Measurements from ENCODE around the gene RFC4. TPM values are rescaled to one million over a fixed set of nuclear protein-coding genes. Genes with fewer than 3 reads are reported as not detected.

RFC4 gene
- total RNA-seq, 1 donor from 2014 or later: 13.1 TPM

DNA sequence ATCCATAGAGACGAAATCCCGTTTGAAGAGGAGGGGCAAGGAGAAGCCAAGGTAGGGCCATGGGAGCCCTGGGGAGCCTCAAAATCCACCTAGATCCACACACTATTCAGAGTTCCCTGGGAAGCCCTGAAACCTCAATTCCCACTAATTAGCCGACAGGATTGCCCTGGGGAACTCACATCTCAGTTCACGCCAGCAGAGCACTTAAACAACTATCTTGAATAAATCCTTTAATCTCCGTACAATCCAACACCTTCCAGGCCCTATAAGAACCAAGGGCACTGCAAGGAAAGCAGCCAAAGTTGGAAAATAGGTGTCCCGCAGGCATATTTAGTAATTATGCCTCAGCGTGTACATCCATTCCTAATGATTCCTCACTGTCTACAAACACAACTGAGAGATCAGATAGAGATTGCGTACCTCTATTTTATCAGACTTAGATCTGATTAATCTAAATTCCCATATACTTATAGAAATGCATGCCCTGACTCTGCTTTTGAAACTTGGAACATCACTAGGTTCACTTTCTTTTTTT, 48.5 kb downstream of the RFC4 start:
- H3K36me3 ChIP-seq (ENCODE audit: insufficient read depth, low read length): no peaks in the 10 kb centered on the region
- no peak for TF ChIP-seq EZH2 (IDR thresholded peaks at IDR 0.05; ENCODE audit: insufficient read depth, low read length)
- TF ChIP-seq, protein P1, sequence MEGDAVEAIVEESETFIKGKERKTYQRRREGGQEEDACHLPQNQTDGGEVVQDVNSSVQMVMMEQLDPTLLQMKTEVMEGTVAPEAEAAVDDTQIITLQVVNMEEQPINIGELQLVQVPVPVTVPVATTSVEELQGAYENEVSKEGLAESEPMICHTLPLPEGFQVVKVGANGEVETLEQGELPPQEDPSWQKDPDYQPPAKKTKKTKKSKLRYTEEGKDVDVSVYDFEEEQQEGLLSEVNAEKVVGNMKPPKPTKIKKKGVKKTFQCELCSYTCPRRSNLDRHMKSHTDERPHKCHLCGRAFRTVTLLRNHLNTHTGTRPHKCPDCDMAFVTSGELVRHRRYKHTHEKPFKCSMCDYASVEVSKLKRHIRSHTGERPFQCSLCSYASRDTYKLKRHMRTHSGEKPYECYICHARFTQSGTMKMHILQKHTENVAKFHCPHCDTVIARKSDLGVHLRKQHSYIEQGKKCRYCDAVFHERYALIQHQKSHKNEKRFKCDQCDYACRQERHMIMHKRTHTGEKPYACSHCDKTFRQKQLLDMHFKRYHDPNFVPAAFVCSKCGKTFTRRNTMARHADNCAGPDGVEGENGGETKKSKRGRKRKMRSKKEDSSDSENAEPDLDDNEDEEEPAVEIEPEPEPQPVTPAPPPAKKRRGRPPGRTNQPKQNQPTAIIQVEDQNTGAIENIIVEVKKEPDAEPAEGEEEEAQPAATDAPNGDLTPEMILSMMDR (IDR thresholded peaks at IDR 0.05; ENCODE audit: insufficient read depth, low read depth, low read length): no peak
- no peak for DNase-seq (ENCODE audit: low read depth)
- H3K4me1 ChIP-seq (ENCODE audit: insufficient read depth, low read length): peaks cover 4% of the 10 kb centered on the region
- no peaks in the 10 kb centered on the region for H3K36me3 Mint-ChIP-seq (ENCODE audit: low read depth, unreplicated experiment)
- no peaks in the 10 kb centered on the region for H4K20me1 ChIP-seq (ENCODE audit: insufficient read depth, low read length)
- FAIRE-seq: no peak
- H3K4me3 Mint-ChIP-seq (ENCODE audit: unreplicated experiment): no peak overlapping the region
- no peak overlapping the region for H2AFZ ChIP-seq (ENCODE audit: low read depth, low read length)
- H3K4me1 Mint-ChIP-seq (ENCODE audit: low read depth, unreplicated experiment): peaks cover 2% of the 10 kb centered on the region
- peaks cover 2% of the 10 kb centered on the region for H3K27me3 Mint-ChIP-seq (ENCODE audit: low read depth, unreplicated experiment)
- no peak overlapping the region for H3K4me2 ChIP-seq (ENCODE audit: low read length)
- no peak overlapping the region for H3K4me3 ChIP-seq (ENCODE audit: insufficient read depth, low read depth, low read length)
- H3K9ac ChIP-seq (ENCODE audit: low read length): no peak overlapping the region
- H3K9me3 Mint-ChIP-seq (ENCODE audit: unreplicated experiment): no peaks in the 10 kb centered on the region
- H3K27me3 ChIP-seq (ENCODE audit: insufficient read depth, low read length): no peaks in the 10 kb centered on the region
- no peak overlapping the region for H3K27ac Mint-ChIP-seq (ENCODE audit: unreplicated experiment)
- no peaks in the 10 kb centered on the region for H3K9me3 ChIP-seq (ENCODE audit: insufficient read depth, low read depth, low read length)
- H3K27ac ChIP-seq (ENCODE audit: low read depth, low read length): no peak overlapping the region
- no peaks in the 10 kb centered on the region for H3K79me2 ChIP-seq (ENCODE audit: insufficient read depth, low read length)

DNA sequence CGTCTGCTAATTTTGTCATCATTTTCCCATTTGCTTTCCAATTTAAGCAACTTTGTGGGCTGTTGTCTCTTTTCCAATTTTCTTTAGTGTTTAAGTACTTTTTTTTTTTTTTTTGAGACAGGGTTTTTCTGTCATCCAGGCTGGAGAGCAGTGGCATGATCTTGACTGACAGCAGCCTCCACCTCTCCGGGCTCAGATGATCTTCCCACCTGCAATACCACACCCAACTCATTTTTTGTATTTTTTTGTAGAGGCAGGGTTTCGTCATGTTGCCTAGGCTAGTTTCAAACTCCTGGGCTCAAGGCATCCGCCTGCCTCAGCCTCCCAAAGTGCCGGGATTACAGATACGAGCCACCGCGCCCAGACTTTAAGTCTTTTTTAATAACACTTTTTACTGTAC, 49.1 kb downstream of the RFC4 start:
- Mint-ChIP-seq H3K9me3 (ENCODE audit: unreplicated experiment) (no peaks in the 10 kb centered on the region), H3K27ac (ENCODE audit: unreplicated experiment) (no peak overlapping the region), H3K36me3 (ENCODE audit: low read depth, unreplicated experiment) (no peaks in the 10 kb centered on the region), H3K4me1 (ENCODE audit: low read depth, unreplicated experiment) (peaks cover 2% of the 10 kb centered on the region), H3K27me3 (ENCODE audit: low read depth, unreplicated experiment) (peaks cover 2% of the 10 kb centered on the region), H3K4me3 (ENCODE audit: unreplicated experiment) (no peak overlapping the region)
- Histone ChIP-seq H2AFZ (ENCODE audit: low read depth, low read length) (no peak overlapping the region), H3K9me3 (ENCODE audit: insufficient read depth, low read depth, low read length) (no peaks in the 10 kb centered on the region), H3K79me2 (ENCODE audit: insufficient read depth, low read length) (no peaks in the 10 kb centered on the region), H3K27me3 (ENCODE audit: insufficient read depth, low read length) (no peaks in the 10 kb centered on the region), H3K27ac (ENCODE audit: low read depth, low read length) (no peak overlapping the region), H3K9ac (ENCODE audit: low read length) (no peak overlapping the region), H4K20me1 (ENCODE audit: insufficient read depth, low read length) (no peaks in the 10 kb centered on the region), H3K4me1 (ENCODE audit: insufficient read depth, low read length) (peaks cover 4% of the 10 kb centered on the region), H3K36me3 (ENCODE audit: insufficient read depth, low read length) (no peaks in the 10 kb centered on the region), H3K4me3 (ENCODE audit: insufficient read depth, low read depth, low read length) (no peak overlapping the region), H3K4me2 (ENCODE audit: low read length) (no peak overlapping the region)
- TF ChIP-seq EZH2 (IDR thresholded peaks at IDR 0.05; ENCODE audit: insufficient read depth, low read length): no peak
- TF ChIP-seq, protein P1 (IDR thresholded peaks at IDR 0.05; ENCODE audit: insufficient read depth, low read depth, low read length): no peak
- DNase-seq (ENCODE audit: low read depth) (no peak), FAIRE-seq (no peak)

DNA sequence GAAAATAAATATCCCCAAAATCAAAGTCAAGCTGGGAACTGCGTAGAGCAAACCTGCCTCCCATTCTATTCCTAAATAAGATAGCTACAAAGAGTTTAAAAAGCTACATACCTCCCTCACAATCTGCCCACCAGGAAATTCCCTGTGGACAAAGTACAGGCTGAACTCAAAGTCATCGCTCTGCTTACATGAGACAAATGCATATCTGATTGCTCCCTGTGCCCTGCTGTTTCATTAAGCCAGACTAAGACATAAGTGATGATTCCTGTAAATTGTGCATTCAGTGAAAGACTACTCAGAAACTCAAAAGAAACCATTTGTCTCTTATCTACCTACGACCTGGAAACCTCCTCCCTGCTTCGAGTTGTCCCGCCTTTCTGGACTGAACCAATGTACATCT, 51.4 kb downstream of the RFC4 start:
- H3K27ac Mint-ChIP-seq (ENCODE audit: unreplicated experiment): no peak overlapping the region

More for the DNA sequence above, 51.4 kb downstream of the RFC4 start:
- H4K20me1 ChIP-seq (ENCODE audit: insufficient read depth, low read length): no peaks in the 10 kb centered on the region
- no peak overlapping the region for H3K4me3 ChIP-seq (ENCODE audit: insufficient read depth, low read depth, low read length)
- FAIRE-seq: no peak
- peaks cover 2% of the 10 kb centered on the region for H3K4me1 Mint-ChIP-seq (ENCODE audit: low read depth, unreplicated experiment)
- H3K4me2 ChIP-seq (ENCODE audit: low read length): no peak overlapping the region
- H3K4me1 ChIP-seq (ENCODE audit: insufficient read depth, low read length): peaks cover 4% of the 10 kb centered on the region
- H3K4me3 Mint-ChIP-seq (ENCODE audit: unreplicated experiment): no peak overlapping the region
- DNase-seq (ENCODE audit: low read depth): no peak
- TF ChIP-seq EZH2 (IDR thresholded peaks at IDR 0.05; ENCODE audit: insufficient read depth, low read length): no peak
- TF ChIP-seq, protein P1 (IDR thresholded peaks at IDR 0.05; ENCODE audit: insufficient read depth, low read depth, low read length): no peak
- no peak overlapping the region for H3K9ac ChIP-seq (ENCODE audit: low read length)
- H3K9me3 Mint-ChIP-seq (ENCODE audit: unreplicated experiment): no peaks in the 10 kb centered on the region
- H3K9me3 ChIP-seq (ENCODE audit: insufficient read depth, low read depth, low read length): no peaks in the 10 kb centered on the region
- H3K27ac ChIP-seq (ENCODE audit: low read depth, low read length): no peak overlapping the region
- no peaks in the 10 kb centered on the region for H3K79me2 ChIP-seq (ENCODE audit: insufficient read depth, low read length)
- no peak overlapping the region for H2AFZ ChIP-seq (ENCODE audit: low read depth, low read length)
- peaks cover 2% of the 10 kb centered on the region for H3K27me3 Mint-ChIP-seq (ENCODE audit: low read depth, unreplicated experiment)
- H3K36me3 Mint-ChIP-seq (ENCODE audit: low read depth, unreplicated experiment): no peaks in the 10 kb centered on the region
- no peaks in the 10 kb centered on the region for H3K36me3 ChIP-seq (ENCODE audit: insufficient read depth, low read length)
- H3K27me3 ChIP-seq (ENCODE audit: insufficient read depth, low read length): no peaks in the 10 kb centered on the region

Measured in astrocyte (in vitro differentiated cells and primary cell).